A673 (cell line): ENCODE measurements around the gene TEAD1.

Source experiments
- EZH2 ChIP-seq: fragments of 200-600 bp; sonication (generic); IDR thresholded peaks from 2 replicates; pipeline ENCODE4 v1.6.1; 2017; ENCODE audit warnings: borderline replicate concordance, low read depth, mild to moderate bottlenecking, mixed read lengths, antibody characterized with exemption, low read length; ENCODE audit not compliant: poor library complexity, severe bottlenecking
- TF ChIP-seq, protein P1 (sequence below): fragments of 300-800, 200-600 bp; sonication (generic); conservative IDR thresholded peaks from 2 replicates; pipeline ENCODE4 v1.5.1; 2017; ENCODE audit warnings: low read depth, mild to moderate bottlenecking, antibody characterized with exemption, low read length, moderate library complexity, mixed read lengths

DNA sequence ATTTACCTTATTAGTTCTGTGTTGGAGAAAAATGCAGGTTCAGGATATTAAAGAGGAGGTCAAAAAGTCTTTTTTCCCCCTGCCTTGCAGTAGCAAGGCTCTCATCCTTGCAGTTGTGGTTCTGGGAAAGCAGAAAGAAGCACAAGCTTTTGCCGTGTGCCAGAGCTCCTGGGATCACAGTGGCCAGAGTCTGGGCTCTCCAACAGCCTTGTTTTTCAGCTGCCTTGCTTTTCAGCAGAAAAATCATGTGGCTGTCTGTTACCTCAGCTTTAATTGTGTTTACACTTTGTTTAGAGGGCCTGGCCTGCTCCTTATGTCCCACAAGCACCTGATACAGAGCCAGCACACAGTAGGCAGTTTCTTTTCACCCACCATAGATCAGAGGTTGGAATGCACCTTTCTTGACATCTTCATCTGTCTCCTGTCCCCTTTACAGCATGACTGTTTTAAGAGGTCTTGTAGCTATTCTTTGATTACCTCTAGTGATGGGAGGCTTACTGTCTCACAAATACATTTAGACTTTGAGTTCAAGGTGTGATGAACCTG, 67.5 kb downstream of the TEAD1 start:
- TF ChIP-seq, protein P1, sequence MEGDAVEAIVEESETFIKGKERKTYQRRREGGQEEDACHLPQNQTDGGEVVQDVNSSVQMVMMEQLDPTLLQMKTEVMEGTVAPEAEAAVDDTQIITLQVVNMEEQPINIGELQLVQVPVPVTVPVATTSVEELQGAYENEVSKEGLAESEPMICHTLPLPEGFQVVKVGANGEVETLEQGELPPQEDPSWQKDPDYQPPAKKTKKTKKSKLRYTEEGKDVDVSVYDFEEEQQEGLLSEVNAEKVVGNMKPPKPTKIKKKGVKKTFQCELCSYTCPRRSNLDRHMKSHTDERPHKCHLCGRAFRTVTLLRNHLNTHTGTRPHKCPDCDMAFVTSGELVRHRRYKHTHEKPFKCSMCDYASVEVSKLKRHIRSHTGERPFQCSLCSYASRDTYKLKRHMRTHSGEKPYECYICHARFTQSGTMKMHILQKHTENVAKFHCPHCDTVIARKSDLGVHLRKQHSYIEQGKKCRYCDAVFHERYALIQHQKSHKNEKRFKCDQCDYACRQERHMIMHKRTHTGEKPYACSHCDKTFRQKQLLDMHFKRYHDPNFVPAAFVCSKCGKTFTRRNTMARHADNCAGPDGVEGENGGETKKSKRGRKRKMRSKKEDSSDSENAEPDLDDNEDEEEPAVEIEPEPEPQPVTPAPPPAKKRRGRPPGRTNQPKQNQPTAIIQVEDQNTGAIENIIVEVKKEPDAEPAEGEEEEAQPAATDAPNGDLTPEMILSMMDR, result no peak
- TF ChIP-seq EZH2, result no peak
